ENCODE results near the gene RFESD. TPM values are rescaled to one million over a fixed set of nuclear protein-coding genes. Genes with fewer than 3 reads are reported as not detected.

Gene RFESD
- total RNA-seq, 4 donors from 2014 or later = 0.89 to 2.6 (median 1.8) TPM

DNA sequence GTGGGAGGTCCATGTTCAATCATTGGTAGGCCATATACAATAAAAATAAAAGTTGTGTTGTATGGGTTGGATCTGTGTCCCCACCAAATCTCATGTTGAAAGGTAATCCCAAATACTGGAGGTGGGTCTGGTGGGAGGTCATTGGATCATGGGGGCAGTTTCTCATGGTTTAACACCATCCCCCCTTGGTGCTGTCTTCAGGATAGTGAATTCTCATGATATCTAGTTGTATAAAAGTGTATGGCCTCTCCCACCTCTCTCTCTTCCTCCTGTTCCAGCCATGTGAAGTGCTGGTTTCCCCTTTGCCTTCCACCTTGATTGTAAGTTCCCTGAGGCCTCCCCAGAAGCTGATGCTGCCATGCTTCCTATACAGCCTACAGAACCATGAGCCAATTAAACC lies 21.1 kb downstream of the RFESD start:
- TF ChIP-seq EP300 (IDR thresholded peaks at IDR 0.05) (no peak), POLR2A (IDR thresholded peaks at IDR 0.05) (no peak), POLR2AphosphoS5 (IDR thresholded peaks at IDR 0.05) (no peak)
- TF ChIP-seq, protein P1, sequence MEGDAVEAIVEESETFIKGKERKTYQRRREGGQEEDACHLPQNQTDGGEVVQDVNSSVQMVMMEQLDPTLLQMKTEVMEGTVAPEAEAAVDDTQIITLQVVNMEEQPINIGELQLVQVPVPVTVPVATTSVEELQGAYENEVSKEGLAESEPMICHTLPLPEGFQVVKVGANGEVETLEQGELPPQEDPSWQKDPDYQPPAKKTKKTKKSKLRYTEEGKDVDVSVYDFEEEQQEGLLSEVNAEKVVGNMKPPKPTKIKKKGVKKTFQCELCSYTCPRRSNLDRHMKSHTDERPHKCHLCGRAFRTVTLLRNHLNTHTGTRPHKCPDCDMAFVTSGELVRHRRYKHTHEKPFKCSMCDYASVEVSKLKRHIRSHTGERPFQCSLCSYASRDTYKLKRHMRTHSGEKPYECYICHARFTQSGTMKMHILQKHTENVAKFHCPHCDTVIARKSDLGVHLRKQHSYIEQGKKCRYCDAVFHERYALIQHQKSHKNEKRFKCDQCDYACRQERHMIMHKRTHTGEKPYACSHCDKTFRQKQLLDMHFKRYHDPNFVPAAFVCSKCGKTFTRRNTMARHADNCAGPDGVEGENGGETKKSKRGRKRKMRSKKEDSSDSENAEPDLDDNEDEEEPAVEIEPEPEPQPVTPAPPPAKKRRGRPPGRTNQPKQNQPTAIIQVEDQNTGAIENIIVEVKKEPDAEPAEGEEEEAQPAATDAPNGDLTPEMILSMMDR (IDR thresholded peaks at IDR 0.05) = no peak
- no peak for ATAC-seq
- Histone ChIP-seq H3K36me3 (no peaks in the 10 kb centered on the region), H3K4me1 (peaks cover 3 to 38% (median 13%) of the 10 kb centered on the region in 3 donors), H3K27ac (no peak overlapping the region), H3K9me3 (no peaks in the 10 kb centered on the region), H3K27me3 (no peaks in the 10 kb centered on the region), H3K4me3 (no peak overlapping the region)

DNA sequence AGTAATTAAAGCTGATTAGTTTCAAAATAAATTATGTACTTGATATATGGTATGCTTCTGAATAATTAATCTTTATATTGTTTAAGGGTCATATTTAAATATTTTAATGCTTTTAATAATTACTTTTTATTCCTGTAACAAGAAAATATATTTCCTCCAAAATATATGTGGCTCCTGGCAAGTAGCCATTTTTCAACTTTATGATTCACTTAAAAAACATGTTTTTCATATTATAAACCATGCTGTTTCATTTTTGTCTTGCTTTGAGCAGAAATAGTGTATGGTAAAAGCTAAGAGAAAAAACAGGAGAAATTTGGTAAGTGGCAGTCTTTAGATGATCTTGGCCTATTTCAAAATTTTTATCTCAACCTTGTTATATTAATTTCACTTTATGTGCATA lies 21.6 kb downstream of the RFESD start:
- ATAC-seq = no peak
- TF ChIP-seq POLR2AphosphoS5 (IDR thresholded peaks at IDR 0.05) (no peak), EP300 (IDR thresholded peaks at IDR 0.05) (no peak), POLR2A (IDR thresholded peaks at IDR 0.05) (no peak)
- TF ChIP-seq, protein P1 (IDR thresholded peaks at IDR 0.05) = no peak
- H3K36me3 ChIP-seq = no peaks in the 10 kb centered on the region
- H3K9me3 ChIP-seq = no peaks in the 10 kb centered on the region
- no peaks in the 10 kb centered on the region for H3K27me3 ChIP-seq
- H3K27ac ChIP-seq = no peak overlapping the region
- H3K4me1 ChIP-seq = peaks cover 3 to 38% (median 13%) of the 10 kb centered on the region in 3 donors
- H3K4me3 ChIP-seq = no peak overlapping the region

DNA sequence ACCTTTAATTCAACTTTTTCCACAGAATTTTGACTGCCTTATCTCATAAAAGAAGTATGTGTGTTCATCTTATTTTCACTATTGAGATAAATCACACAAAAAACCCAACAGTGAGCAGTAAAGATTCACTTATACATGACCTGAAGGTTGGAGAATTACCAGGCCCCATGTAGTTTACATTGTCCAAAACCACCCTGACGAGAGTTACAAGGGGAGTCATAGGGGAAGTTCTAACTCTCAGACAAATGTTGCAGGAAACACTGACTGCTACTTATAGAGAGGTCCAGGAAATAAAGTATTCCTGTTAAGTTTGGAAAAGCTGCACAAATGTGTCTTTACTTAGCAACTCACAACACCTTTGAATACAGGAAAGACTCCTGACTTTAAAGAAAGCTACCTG lies 22.2 kb downstream of the RFESD start:
- no peaks in the 10 kb centered on the region for H3K27me3 ChIP-seq
- H3K9me3 ChIP-seq = no peaks in the 10 kb centered on the region
- H3K4me1 ChIP-seq = peaks cover 3 to 38% (median 13%) of the 10 kb centered on the region in 3 donors
- 57% methylated on average over 1 of the region's 1 CpG; no CpG with 5 or more reads in 1 of the 2 donors for WGBS, 2 donors (ENCODE audit: low coverage in 1 of 2)
- peak overlapping the region in 3 of 4 donors; percentile 69 to 84 (median 73) for H3K27ac ChIP-seq
- H3K36me3 ChIP-seq = no peaks in the 10 kb centered on the region
- no peak overlapping the region for H3K4me3 ChIP-seq
- TF ChIP-seq, protein P1 (IDR thresholded peaks at IDR 0.05) = no peak
- no peak for TF ChIP-seq POLR2A (IDR thresholded peaks at IDR 0.05)
- no peak for TF ChIP-seq EP300 (IDR thresholded peaks at IDR 0.05)
- TF ChIP-seq POLR2AphosphoS5 (IDR thresholded peaks at IDR 0.05) = no peak
- no peak for ATAC-seq

DNA sequence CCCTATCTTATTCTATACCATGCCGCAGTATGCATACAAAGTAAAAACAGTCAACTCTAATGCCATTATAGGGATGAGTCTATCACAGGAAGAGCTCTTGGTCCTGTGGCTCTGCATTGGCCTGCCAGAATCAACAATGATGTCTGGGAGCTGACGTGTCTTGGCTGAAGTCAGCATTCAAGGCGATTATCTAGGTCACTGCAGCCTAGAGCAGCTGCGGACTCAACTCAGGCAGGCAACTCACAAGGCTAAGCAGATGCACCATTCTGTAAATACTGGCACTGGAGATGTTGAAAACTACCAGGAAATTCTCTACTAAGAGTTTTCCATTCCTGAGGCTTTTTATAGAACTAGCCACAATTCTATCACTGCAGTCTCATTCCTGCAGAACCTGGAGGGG lies 23.0 kb downstream of the RFESD start:
- Histone ChIP-seq H3K27me3 (no peaks in the 10 kb centered on the region), H3K36me3 (no peaks in the 10 kb centered on the region), H3K4me1 (peaks cover 3 to 30% (median 13%) of the 10 kb centered on the region in 3 donors), H3K27ac (peak overlapping the region in 3 of 4 donors; percentile 69 to 84 (median 73)), H3K9me3 (no peaks in the 10 kb centered on the region), H3K4me3 (no peak overlapping the region)
- 36 to 73% methylated on average over 2 to 3 of the region's 4 CpGs for WGBS, 2 donors (ENCODE audit: low coverage in 1 of 2)
- TF ChIP-seq POLR2A (IDR thresholded peaks at IDR 0.05) = no peak
- TF ChIP-seq EP300 (IDR thresholded peaks at IDR 0.05) = no peak
- TF ChIP-seq, protein P1 (IDR thresholded peaks at IDR 0.05) = no peak
- TF ChIP-seq POLR2AphosphoS5 (IDR thresholded peaks at IDR 0.05) = peak; percentile 80
- peak; percentile 95 for ATAC-seq

DNA sequence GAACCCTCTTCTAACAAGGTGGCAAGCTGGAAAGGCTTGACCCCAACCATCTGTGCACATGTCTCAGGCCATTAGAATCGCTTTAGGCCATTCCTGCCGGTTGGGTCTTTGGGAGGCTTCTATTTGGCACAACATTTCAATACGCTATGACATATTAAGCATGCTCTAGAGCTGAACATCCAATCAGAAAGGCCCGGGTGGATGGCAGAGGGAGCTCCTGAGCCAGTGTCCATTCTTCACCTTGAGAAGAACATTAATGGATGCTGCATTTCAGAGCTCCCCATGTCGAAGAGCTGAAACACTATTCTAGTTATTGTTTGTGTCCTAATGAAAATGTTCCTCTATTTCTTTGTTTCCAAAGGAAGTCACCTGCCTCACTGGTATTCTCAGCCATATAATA lies 23.4 kb downstream of the RFESD start:
- Histone ChIP-seq H3K4me1 (peaks cover 3 to 25% (median 13%) of the 10 kb centered on the region in 3 donors), H3K9me3 (no peaks in the 10 kb centered on the region), H3K27me3 (no peaks in the 10 kb centered on the region), H3K4me3 (no peak overlapping the region), H3K27ac (peak overlapping the region; percentile 10 to 84 (median 71)), H3K36me3 (no peaks in the 10 kb centered on the region)
- WGBS, 2 donors (ENCODE audit: low coverage in 1 of 2) = 75 to 94% methylated on average over 5 of the region's 5 CpGs
- ATAC-seq = no peak
- TF ChIP-seq POLR2AphosphoS5 (IDR thresholded peaks at IDR 0.05) = no peak
- TF ChIP-seq POLR2A (IDR thresholded peaks at IDR 0.05) = no peak
- TF ChIP-seq EP300 (IDR thresholded peaks at IDR 0.05) = no peak
- TF ChIP-seq, protein P1 (IDR thresholded peaks at IDR 0.05) = no peak
